ENCODE data around the gene TFDP2. TPM values are rescaled to one million over a fixed set of nuclear protein-coding genes. Genes with fewer than 3 reads are reported as not detected.
"Not testable (repeated sequence)": the region's sequence is repeated elsewhere in the genome, so short reads cannot be mapped to it uniquely, and the experiment has no call there.

Gene TFDP2
- total and polyA plus RNA-seq, 3 experiments from 2014 or later: 22.6 to 38.3 (median 31.0) TPM

DNA sequence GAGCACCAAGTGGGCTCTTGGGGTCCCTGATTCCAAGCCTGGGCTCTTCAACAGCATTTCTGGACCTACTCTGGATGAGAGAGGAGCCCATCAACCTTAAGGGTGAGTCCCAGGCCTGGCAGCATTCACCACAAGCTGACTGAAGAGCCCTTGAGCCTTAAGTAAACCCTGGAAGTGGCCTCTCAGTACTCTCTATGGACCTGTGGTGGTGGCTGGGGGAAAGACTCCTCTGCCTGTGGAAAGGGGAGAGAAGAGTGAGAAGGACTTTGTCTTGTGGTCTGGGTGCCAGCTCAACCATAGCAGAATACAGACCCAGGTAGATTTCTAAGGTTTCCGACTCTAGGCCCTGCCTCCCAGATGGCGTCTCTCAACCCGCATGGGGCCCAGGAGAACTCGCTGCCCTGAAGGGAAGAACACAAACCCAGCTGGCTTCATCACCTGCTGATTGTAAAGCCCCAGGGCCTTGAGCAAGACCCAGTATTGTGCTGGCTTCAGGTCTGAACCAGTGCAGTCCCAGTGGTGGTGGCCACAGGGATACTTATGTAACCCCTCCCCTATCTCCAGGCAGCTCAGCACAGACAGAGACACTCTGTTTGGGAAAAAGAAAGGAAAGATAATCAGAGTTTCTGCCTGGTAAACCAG lies 71.4 kb downstream of the TFDP2 start:
- Mint-ChIP-seq H3K4me3 (no peak overlapping the region), H3K4me1 (peaks cover 0 to 5% (median 0%) of the 10 kb centered on the region in 3 donors), H3K36me3 (peaks cover 15 to 37% (median 17%) of the 10 kb centered on the region in 3 donors), H3K27ac (no peak overlapping the region), H3K27me3 (no peaks in the 10 kb centered on the region), H3K9me3 (peaks cover 0 to 6% (median 0%) of the 10 kb centered on the region in 5 donors)
- Histone ChIP-seq H3K36me3 (ENCODE audit: insufficient read depth, low read length) (no peaks in the 10 kb centered on the region), H3K4me3 (ENCODE audit: low read length) (no peak overlapping the region), H3K4me1 (ENCODE audit: insufficient read depth, low read length) (no peaks in the 10 kb centered on the region), H3K27me3 (ENCODE audit: insufficient read depth, low read length, poor library complexity, severe bottlenecking) (no peaks in the 10 kb centered on the region), H3K27ac (ENCODE audit: low read depth, low read length) (no peak overlapping the region), H3K9me3 (ENCODE audit: low read length) (no peaks in the 10 kb centered on the region)
- no peak for DNase-seq
- ChIA-PET CTCF (no interaction called here), POLR2A (no interaction called here)

DNA sequence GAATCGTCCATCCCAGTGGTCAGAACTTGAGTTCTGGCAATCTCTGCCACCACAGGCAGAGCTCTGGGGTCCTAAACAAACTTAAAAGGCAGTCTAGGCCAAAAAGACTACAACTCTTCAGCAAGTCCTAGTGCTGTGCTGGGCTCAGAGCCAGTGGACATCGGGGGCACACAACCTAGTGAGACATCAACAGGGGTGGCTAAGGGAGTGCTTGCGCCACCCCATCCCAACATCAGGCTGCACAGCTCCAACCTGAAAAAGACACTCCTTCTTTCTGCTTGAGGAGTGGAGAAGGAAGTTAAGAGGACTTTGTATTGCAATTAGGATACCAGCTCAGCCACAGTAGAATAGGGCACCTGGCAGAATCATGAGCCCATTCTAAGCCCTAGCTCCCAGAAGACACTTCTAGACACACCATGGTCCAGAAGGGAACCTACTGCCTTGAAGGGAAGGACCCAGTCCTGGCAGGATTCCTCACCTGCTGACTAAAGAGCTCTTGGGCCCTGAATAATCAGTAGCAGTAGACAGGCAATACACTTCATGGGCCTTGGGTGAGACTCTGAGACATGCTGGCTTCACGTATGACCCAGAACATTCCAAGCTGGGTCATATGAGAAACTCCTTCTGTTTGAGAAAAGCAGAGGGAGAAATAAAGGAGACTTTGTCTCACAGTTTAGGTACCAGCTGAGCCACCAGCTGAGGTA lies 72.0 kb downstream of the TFDP2 start:
- Mint-ChIP-seq H3K9me3 (peaks cover 0 to 6% (median 0%) of the 10 kb centered on the region in 5 donors), H3K4me1 (peaks cover 0 to 5% (median 0%) of the 10 kb centered on the region in 3 donors), H3K27ac (no peak overlapping the region), H3K36me3 (peaks cover 15 to 32% (median 20%) of the 10 kb centered on the region in 3 donors), H3K27me3 (no peaks in the 10 kb centered on the region), H3K4me3 (no peak overlapping the region)
- Histone ChIP-seq H3K27me3 (ENCODE audit: insufficient read depth, low read length, poor library complexity, severe bottlenecking) (no peaks in the 10 kb centered on the region), H3K36me3 (ENCODE audit: insufficient read depth, low read length) (no peaks in the 10 kb centered on the region), H3K9me3 (ENCODE audit: low read length) (no peaks in the 10 kb centered on the region), H3K4me3 (ENCODE audit: low read length) (no peak overlapping the region), H3K27ac (ENCODE audit: low read depth, low read length) (no peak overlapping the region), H3K4me1 (ENCODE audit: insufficient read depth, low read length) (no peaks in the 10 kb centered on the region)
- ChIA-PET CTCF (no interaction called here), POLR2A (no interaction called here)
- DNase-seq: no peak

DNA sequence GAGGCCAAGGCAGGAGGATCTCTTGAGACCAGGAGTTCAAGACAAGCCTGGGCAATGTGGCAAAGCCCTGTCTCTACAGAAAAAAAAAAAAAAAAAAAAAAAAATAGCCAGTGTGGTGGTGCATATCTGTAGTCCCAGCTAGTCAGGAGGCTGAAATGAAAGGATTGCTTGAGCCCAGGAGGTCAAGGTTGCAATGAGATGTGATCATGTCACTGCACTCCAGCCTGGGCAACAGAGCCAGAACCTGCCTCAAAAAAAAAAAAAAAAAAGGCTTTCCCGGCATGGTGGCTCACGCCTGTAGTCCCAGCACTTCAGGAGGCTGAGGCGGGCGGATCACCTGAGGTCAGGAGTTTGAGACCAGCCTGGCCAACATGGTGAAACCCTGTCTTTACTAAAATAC lies 73.7 kb downstream of the TFDP2 start:
- H3K9me3 ChIP-seq (ENCODE audit: low read length); H3K9me3 Mint-ChIP-seq; H3K27ac Mint-ChIP-seq; H3K36me3 ChIP-seq (ENCODE audit: insufficient read depth, low read length); H3K27ac ChIP-seq (ENCODE audit: low read depth, low read length); H3K27me3 ChIP-seq (ENCODE audit: insufficient read depth, low read length, poor library complexity, severe bottlenecking); H3K4me3 ChIP-seq (ENCODE audit: low read length); CTCF ChIA-PET; H3K4me1 ChIP-seq (ENCODE audit: insufficient read depth, low read length); DNase-seq; H3K27me3 Mint-ChIP-seq; POLR2A ChIA-PET; H3K4me3 Mint-ChIP-seq; H3K4me1 Mint-ChIP-seq: not testable (repeated sequence)
- peaks cover 15 to 23% (median 20%) of the 10 kb centered on the region in 3 donors for H3K36me3 Mint-ChIP-seq

DNA sequence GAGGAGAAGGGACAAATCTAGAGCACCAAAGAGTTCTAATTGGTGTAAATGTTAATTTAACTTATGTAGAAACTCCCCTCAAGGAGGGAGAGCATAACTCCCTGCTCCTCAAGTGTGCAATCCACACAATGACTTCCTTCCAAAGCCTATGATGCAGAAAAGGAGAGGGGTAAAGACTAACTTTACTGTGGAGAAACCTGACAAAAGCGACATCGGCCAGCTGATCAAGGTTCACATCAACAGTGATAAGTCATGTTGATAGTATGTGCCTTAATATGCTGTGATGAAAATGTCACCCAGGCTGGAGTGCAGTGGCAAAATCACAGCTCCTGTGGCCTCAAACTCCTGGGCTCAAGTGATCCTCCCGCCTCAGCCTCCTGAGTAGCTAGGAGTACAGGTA lies 76.5 kb downstream of the TFDP2 start:
- ChIA-PET POLR2A (no interaction called here), CTCF (no interaction called here)
- DNase-seq: no peak
- no peaks in the 10 kb centered on the region for H3K27me3 ChIP-seq (ENCODE audit: insufficient read depth, low read length, poor library complexity, severe bottlenecking)
- Mint-ChIP-seq H3K9me3 (no peaks in the 10 kb centered on the region), H3K27ac (no peak overlapping the region), H3K4me1 (peaks cover 0 to 2% (median 0%) of the 10 kb centered on the region in 3 donors), H3K4me3 (no peak overlapping the region), H3K36me3 (peaks cover 0 to 10% (median 0%) of the 10 kb centered on the region in 3 donors), H3K27me3 (no peaks in the 10 kb centered on the region)
- H3K4me1 ChIP-seq (ENCODE audit: insufficient read depth, low read length): no peaks in the 10 kb centered on the region
- no peak overlapping the region for H3K4me3 ChIP-seq (ENCODE audit: low read length)
- H3K27ac ChIP-seq (ENCODE audit: low read depth, low read length): no peak overlapping the region
- H3K9me3 ChIP-seq (ENCODE audit: low read length): no peaks in the 10 kb centered on the region
- no peaks in the 10 kb centered on the region for H3K36me3 ChIP-seq (ENCODE audit: insufficient read depth, low read length)

DNA sequence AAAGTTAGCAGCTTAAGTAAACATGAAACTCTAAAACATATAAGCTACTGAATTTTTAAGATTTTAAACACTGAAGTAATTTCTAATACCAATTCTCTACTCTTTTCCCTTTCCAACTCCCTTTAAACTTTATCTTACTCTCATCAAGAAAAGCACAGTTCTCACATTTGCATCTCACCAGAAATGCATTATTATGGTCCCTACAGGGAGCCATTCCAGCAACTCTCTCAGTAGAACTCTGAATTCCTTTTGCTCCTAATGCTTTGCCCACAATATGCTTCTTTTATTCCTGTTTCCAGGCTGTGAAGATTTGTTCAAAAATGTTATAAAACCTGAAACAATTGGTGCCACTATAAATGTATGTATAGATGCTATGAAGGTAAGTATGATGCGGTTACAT lies 83.4 kb downstream of the TFDP2 start:
- H3K4me1 Mint-ChIP-seq: peaks cover 0 to 2% (median 0%) of the 10 kb centered on the region in 3 donors
- Histone ChIP-seq H3K4me1 (ENCODE audit: insufficient read depth, low read length) (no peaks in the 10 kb centered on the region), H3K4me3 (ENCODE audit: low read length) (no peak overlapping the region), H3K27me3 (ENCODE audit: insufficient read depth, low read length, poor library complexity, severe bottlenecking) (no peaks in the 10 kb centered on the region), H3K27ac (ENCODE audit: low read depth, low read length) (no peak overlapping the region), H3K9me3 (ENCODE audit: low read length) (no peaks in the 10 kb centered on the region), H3K36me3 (ENCODE audit: insufficient read depth, low read length) (no peaks in the 10 kb centered on the region)
- H3K4me3 Mint-ChIP-seq: no peak overlapping the region
- H3K27ac Mint-ChIP-seq: no peak overlapping the region
- no peaks in the 10 kb centered on the region for H3K27me3 Mint-ChIP-seq
- DNase-seq: no peak
- H3K9me3 Mint-ChIP-seq: no peaks in the 10 kb centered on the region
- CTCF ChIA-PET: no interaction called here
- POLR2A ChIA-PET: no interaction called here
- peaks cover 4 to 8% (median 5%) of the 10 kb centered on the region in 3 donors for H3K36me3 Mint-ChIP-seq

DNA sequence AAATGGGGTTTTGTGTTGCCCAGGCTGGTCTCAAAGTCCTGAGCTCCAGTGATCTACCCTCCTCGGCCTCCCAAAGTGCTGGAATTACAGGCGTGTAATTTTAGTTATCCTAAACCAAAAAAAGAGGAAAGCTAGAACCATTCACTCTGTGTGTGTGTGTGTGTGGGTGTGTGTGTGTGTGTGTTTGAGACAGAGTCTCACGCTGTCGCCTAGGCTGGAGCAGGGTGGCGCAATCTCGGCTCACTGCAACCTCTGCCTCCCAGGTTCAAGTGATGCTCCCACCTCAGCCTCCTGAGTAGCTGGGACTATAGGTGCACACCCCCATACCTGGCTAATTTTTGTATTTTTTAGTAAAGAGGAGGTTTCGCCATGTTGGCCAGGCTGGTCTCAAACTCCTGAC lies 84.0 kb downstream of the TFDP2 start:
- H3K27me3 Mint-ChIP-seq: no peaks in the 10 kb centered on the region
- no peak for DNase-seq

DNA sequence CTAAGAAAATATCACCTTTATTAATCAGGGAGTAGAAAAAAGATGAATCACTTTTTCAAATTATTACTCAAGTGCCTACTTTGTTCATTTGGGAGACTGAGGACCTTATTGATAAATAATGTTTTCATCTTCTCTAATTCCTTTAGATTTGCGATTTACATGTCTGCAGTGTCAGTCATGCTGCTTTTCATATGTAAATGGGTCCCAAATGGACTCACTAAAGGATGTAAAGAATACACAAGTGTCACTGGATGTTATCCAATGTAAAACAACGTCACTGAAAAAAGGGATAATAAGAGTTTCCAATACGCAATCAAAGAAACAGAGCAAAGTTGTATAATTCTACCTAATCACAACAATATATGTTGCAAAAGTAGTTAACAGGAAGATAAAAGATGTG lies 84.9 kb downstream of the TFDP2 start:
- H3K27ac Mint-ChIP-seq: no peak overlapping the region
- Histone ChIP-seq H3K4me1 (ENCODE audit: insufficient read depth, low read length) (no peaks in the 10 kb centered on the region), H3K27me3 (ENCODE audit: insufficient read depth, low read length, poor library complexity, severe bottlenecking) (no peaks in the 10 kb centered on the region), H3K27ac (ENCODE audit: low read depth, low read length) (no peak overlapping the region), H3K36me3 (ENCODE audit: insufficient read depth, low read length) (no peaks in the 10 kb centered on the region), H3K4me3 (ENCODE audit: low read length) (no peak overlapping the region), H3K9me3 (ENCODE audit: low read length) (no peaks in the 10 kb centered on the region)
- DNase-seq: no peak
- POLR2A ChIA-PET: no interaction called here
- no peaks in the 10 kb centered on the region for H3K27me3 Mint-ChIP-seq
- H3K4me3 Mint-ChIP-seq: no peak overlapping the region
- peaks cover 4 to 7% (median 5%) of the 10 kb centered on the region in 3 donors for H3K36me3 Mint-ChIP-seq
- CTCF ChIA-PET: no interaction called here
- peaks cover 0 to 2% (median 0%) of the 10 kb centered on the region in 3 donors for H3K4me1 Mint-ChIP-seq
- no peaks in the 10 kb centered on the region for H3K9me3 Mint-ChIP-seq

More for the DNA sequence above, 84.0 kb downstream of the TFDP2 start:
- H3K27me3 ChIP-seq (ENCODE audit: insufficient read depth, low read length, poor library complexity, severe bottlenecking): no peaks in the 10 kb centered on the region
- H3K27ac ChIP-seq (ENCODE audit: low read depth, low read length): no peak overlapping the region
- H3K4me1 ChIP-seq (ENCODE audit: insufficient read depth, low read length): no peaks in the 10 kb centered on the region
- no peaks in the 10 kb centered on the region for H3K9me3 ChIP-seq (ENCODE audit: low read length)
- Mint-ChIP-seq H3K36me3 (peaks cover 4 to 7% (median 5%) of the 10 kb centered on the region in 3 donors), H3K9me3 (no peaks in the 10 kb centered on the region), H3K4me3 (no peak overlapping the region), H3K4me1 (peaks cover 0 to 2% (median 0%) of the 10 kb centered on the region in 3 donors), H3K27ac (no peak overlapping the region)
- H3K36me3 ChIP-seq (ENCODE audit: insufficient read depth, low read length): no peaks in the 10 kb centered on the region
- H3K4me3 ChIP-seq (ENCODE audit: low read length): no peak overlapping the region
- ChIA-PET POLR2A (no interaction called here), CTCF (no interaction called here)

DNA sequence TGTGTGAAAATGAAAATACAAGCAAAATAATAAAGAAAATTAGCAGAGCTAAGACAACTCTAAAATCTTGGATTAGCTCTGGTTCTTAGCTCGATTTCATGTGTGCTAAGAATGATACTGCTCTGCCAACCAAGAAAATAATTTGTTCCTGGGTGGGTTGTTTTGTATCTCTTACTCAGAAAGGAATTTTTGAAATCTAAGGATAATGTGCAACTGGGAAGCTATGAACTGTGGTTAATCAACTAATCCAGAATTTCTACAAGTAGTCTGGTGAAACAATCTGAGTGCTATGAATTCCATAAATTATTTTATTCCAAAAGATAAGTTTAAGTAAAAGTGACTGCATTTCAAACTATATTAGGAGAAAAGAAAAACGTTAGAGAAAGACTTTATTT lies 92.0 kb downstream of the TFDP2 start:
- CTCF ChIA-PET: interaction anchor here (1.0 kb wide), 1 partner anchor 32 kb away, joined by 3 read pairs; no protein-coding TSS in a partner anchor
- Histone ChIP-seq H3K27me3 (ENCODE audit: insufficient read depth, low read length, poor library complexity, severe bottlenecking) (no peaks in the 10 kb centered on the region), H3K9me3 (ENCODE audit: low read length) (no peaks in the 10 kb centered on the region), H3K4me1 (ENCODE audit: insufficient read depth, low read length) (no peaks in the 10 kb centered on the region), H3K27ac (ENCODE audit: low read depth, low read length) (no peak overlapping the region), H3K36me3 (ENCODE audit: insufficient read depth, low read length) (no peaks in the 10 kb centered on the region), H3K4me3 (ENCODE audit: low read length) (no peak overlapping the region)
- Mint-ChIP-seq H3K4me3 (no peak overlapping the region), H3K9me3 (peaks cover 0 to 2% (median 0%) of the 10 kb centered on the region in 5 donors), H3K27me3 (no peaks in the 10 kb centered on the region), H3K27ac (no peak overlapping the region), H3K36me3 (peaks cover 9 to 15% (median 10%) of the 10 kb centered on the region in 3 donors), H3K4me1 (peaks cover 0 to 5% (median 4%) of the 10 kb centered on the region in 3 donors)
- POLR2A ChIA-PET: no interaction called here
- DNase-seq: no peak
